RWPE2 (cell line): ENCODE data around the gene DOC2A.

ENCODE experiments used
- ATAC-seq: fragments of 200-7000 bp; cut with Tn5 transposase; 3 replicates; pipeline ENCODE4 v1.9.1; 2021; ENCODE audit warnings: low read depth
- DNase-seq: peaks from one replicate; pipeline ENCODE4 v3.0.0-alpha.2; 2020; ENCODE audit warnings: low spot score
- H3K27ac ChIP-seq: fragments of 450-650 bp; 2 replicates; pipeline ENCODE4 v1.5.1; 2017; ENCODE audit warnings: mild to moderate bottlenecking; ENCODE audit not compliant: poor library complexity, severe bottlenecking
- H3K27me3 ChIP-seq: fragments of 250-450 bp; sonication (Bioruptor Pico); 2 replicates; pipeline ENCODE4 v1.5.1; 2021; ENCODE audit warnings: mild to moderate bottlenecking, moderate library complexity; ENCODE audit not compliant: insufficient read depth, poor library complexity, severe bottlenecking
- H3K36me3 ChIP-seq: fragments of 250-450 bp; sonication (Bioruptor Pico); 2 replicates; pipeline ENCODE4 v1.5.1; 2020; ENCODE audit warnings: low read depth, mild to moderate bottlenecking, moderate library complexity
- H3K4me1 ChIP-seq: fragments of 250-450 bp; sonication (Bioruptor Pico); 2 replicates; pipeline ENCODE4 v1.5.1; 2021; ENCODE audit warnings: mild to moderate bottlenecking, moderate library complexity; ENCODE audit not compliant: insufficient read depth, poor library complexity, severe bottlenecking
- H3K4me3 ChIP-seq: fragments of 250-450 bp; sonication (Bioruptor Pico); 2 replicates; pipeline ENCODE4 v1.5.1; 2021; ENCODE audit warnings: mild to moderate bottlenecking, moderate library complexity; ENCODE audit not compliant: severe bottlenecking
- H3K9me3 ChIP-seq: fragments of 250-450 bp; sonication (Bioruptor Pico); 2 replicates; pipeline ENCODE4 v1.5.1; 2021; ENCODE audit warnings: mild to moderate bottlenecking, moderate library complexity; ENCODE audit not compliant: severe bottlenecking
- TF ChIP-seq, protein P1 (sequence below): fragments of 450-650 bp; IDR thresholded peaks from one replicate; pipeline ENCODE4 v1.5.1; 2017; ENCODE audit warnings: mild to moderate bottlenecking, moderate library complexity; ENCODE audit not compliant: poor library complexity, severe bottlenecking

Gene DOC2A

GRCh38 chr16:30009990-30010843, 610 bp downstream of the DOC2A start:
- Histone ChIP-seq H3K27ac (no peak overlapping the region), H3K9me3 (no peaks in the 10 kb centered on the region), H3K4me3 (peak overlapping the region; percentile 26), H3K27me3 (peaks cover 8% of the 10 kb centered on the region), H3K36me3 (no peaks in the 10 kb centered on the region; the same call in 1 of the 2 replicates), H3K4me1 (no peaks in the 10 kb centered on the region)
- peak; percentile 19; the same call in 2 of the 3 replicates for ATAC-seq
- DNase-seq, result no peak
- TF ChIP-seq, protein P1, sequence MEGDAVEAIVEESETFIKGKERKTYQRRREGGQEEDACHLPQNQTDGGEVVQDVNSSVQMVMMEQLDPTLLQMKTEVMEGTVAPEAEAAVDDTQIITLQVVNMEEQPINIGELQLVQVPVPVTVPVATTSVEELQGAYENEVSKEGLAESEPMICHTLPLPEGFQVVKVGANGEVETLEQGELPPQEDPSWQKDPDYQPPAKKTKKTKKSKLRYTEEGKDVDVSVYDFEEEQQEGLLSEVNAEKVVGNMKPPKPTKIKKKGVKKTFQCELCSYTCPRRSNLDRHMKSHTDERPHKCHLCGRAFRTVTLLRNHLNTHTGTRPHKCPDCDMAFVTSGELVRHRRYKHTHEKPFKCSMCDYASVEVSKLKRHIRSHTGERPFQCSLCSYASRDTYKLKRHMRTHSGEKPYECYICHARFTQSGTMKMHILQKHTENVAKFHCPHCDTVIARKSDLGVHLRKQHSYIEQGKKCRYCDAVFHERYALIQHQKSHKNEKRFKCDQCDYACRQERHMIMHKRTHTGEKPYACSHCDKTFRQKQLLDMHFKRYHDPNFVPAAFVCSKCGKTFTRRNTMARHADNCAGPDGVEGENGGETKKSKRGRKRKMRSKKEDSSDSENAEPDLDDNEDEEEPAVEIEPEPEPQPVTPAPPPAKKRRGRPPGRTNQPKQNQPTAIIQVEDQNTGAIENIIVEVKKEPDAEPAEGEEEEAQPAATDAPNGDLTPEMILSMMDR, result no peak

GRCh38 chr16:30009085-30009862, 1.6 kb downstream of the DOC2A start:
- H3K9me3 ChIP-seq, result no peaks in the 10 kb centered on the region

DNA sequence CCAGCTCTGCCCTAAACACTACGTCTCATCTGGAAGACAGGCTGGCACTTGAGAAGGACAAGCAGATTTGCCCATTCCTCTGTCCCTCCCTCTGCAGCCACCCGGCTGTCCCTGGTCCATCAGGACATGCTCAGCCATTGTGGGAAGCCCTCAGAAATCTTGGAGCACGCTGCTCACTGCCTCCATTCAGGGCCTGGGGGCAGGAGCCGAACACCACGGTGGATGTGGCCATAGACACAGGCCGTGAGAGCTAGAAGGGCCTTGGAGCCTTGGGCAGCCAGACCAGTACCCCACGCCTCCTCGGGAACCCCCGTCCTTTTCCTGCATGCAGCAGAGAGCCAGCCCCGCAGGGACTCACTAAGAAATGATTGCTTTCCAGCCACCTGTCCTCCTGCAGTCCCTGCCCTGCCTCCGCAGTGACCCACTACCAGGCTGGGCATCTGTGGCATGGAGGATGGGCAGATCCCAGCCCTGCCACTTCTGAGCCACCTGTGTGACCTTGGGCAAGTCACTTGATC, 3.4 kb downstream of the DOC2A start:
- TF ChIP-seq, protein P1, result no peak

More at GRCh38 chr16:30009085-30009862, 1.6 kb downstream of the DOC2A start:
- Histone ChIP-seq H3K36me3 (no peaks in the 10 kb centered on the region; the same call in 1 of the 2 replicates), H3K4me1 (no peaks in the 10 kb centered on the region), H3K27me3 (peaks cover 8% of the 10 kb centered on the region), H3K27ac (no peak overlapping the region), H3K4me3 (no peak overlapping the region)
- DNase-seq, result no peak
- no peak for ATAC-seq
- TF ChIP-seq, protein P1, result no peak

GRCh38 chr16:30006659-30007377, 4.0 kb downstream of the DOC2A start:
- no peaks in the 10 kb centered on the region for H3K9me3 ChIP-seq
- DNase-seq, result peak; percentile 65
- H3K4me1 ChIP-seq, result no peaks in the 10 kb centered on the region
- no peak for ATAC-seq
- no peak overlapping the region for H3K27ac ChIP-seq
- no peak overlapping the region for H3K4me3 ChIP-seq
- H3K36me3 ChIP-seq, result no peaks in the 10 kb centered on the region; the same call in 1 of the 2 replicates
- peaks cover 8% of the 10 kb centered on the region for H3K27me3 ChIP-seq
- TF ChIP-seq, protein P1, result no peak

More for the DNA sequence above, 3.4 kb downstream of the DOC2A start:
- Histone ChIP-seq H3K36me3 (no peaks in the 10 kb centered on the region; the same call in 1 of the 2 replicates), H3K4me3 (no peak overlapping the region), H3K4me1 (no peaks in the 10 kb centered on the region), H3K27ac (no peak overlapping the region), H3K9me3 (no peaks in the 10 kb centered on the region), H3K27me3 (peaks cover 8% of the 10 kb centered on the region)
- DNase-seq (no peak), ATAC-seq (no peak)
